ENCODE results near the gene GIGYF2.

The GIGYF2 gene

DNA sequence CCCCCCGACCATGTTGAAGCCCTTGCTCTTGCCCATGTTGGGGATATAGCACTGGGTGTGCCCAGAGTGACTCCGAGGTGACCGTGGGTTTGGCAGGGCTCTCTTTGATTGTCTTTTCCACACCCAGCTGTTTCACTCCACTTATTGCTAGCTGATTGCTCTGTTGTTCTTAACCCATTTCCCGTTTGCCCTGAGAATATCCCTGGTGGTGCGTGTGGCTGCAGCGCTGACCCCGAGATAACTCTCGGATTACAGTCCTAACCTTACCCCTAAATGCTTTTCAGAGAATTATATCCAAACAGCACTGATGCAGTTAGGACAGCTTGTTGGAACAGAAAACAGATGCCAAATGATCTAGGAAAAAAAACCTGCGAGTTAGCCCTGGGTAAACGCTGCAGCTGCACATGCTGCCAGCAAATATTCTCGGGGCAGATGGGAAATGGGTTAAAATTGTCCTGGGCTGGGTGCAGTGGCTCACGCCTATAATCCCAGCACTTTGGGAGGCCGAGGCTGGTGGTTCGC, 138.6 kb downstream of the GIGYF2 start:
- in situ Hi-C loops (cut with HindIII; ENCODE audit: low sequenced_read_pairs), result no loop called here
- TF ChIP-seq, protein P1, sequence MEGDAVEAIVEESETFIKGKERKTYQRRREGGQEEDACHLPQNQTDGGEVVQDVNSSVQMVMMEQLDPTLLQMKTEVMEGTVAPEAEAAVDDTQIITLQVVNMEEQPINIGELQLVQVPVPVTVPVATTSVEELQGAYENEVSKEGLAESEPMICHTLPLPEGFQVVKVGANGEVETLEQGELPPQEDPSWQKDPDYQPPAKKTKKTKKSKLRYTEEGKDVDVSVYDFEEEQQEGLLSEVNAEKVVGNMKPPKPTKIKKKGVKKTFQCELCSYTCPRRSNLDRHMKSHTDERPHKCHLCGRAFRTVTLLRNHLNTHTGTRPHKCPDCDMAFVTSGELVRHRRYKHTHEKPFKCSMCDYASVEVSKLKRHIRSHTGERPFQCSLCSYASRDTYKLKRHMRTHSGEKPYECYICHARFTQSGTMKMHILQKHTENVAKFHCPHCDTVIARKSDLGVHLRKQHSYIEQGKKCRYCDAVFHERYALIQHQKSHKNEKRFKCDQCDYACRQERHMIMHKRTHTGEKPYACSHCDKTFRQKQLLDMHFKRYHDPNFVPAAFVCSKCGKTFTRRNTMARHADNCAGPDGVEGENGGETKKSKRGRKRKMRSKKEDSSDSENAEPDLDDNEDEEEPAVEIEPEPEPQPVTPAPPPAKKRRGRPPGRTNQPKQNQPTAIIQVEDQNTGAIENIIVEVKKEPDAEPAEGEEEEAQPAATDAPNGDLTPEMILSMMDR (IDR thresholded peaks at IDR 0.05; ENCODE audit: low read depth, low read length), result no peak
- DNase-seq (ENCODE audit: low read depth, low spot score), result no peak

DNA sequence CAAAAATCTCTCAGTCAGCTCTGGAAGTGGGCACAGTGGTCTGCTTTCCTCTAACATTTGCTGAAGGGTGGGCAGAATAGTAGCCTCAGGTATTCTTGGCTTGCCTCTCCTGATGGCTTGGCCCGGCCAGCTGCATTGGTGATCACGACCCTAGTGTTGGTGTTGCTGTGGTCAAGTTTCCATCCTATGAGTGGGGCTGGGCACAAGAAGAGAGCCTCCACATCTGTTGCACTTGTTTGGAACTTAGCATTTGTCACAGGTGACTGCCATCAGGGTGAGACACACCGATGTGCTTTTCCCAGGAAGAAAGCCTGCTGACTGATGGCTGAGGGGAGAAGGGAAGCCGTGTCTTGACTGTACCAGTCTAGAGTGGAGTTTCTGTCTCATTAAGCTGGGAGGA, 139.8 kb downstream of the GIGYF2 start:
- TF ChIP-seq, protein P1 (IDR thresholded peaks at IDR 0.05; ENCODE audit: low read depth, low read length), result no peak
- DNase-seq (ENCODE audit: low read depth, low spot score), result no peak
- H3K4me3 ChIP-seq (ENCODE audit: low read depth, low read length), result no peak overlapping the region
- in situ Hi-C loops (cut with HindIII; ENCODE audit: low sequenced_read_pairs), result no loop called here

More for the DNA sequence above, 138.6 kb downstream of the GIGYF2 start:
- H3K4me3 ChIP-seq (ENCODE audit: low read depth, low read length), result no peak overlapping the region

DNA sequence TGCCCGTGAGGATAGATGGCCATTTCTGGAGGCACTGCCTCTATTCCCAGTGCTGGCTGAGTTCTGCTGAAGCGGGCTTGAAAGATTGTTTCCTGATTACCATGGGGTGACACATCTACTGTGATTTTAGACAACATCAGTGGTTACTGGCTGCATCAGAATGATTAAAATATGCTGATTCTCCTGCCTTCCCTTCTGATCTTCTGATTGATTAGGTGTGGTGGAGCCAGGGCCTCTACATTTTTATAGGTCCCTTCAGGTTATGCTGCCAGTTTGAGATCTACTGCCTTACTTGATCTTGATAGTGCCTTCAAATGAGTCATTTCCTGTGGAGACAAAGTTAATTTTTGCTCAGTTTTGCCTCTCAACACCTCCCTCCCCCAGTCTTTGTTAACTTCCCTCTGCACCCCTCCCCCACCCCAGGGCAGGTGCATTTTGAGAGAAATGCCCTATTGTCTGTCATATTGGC, 141.3 kb downstream of the GIGYF2 start:
- TF ChIP-seq, protein P1 (IDR thresholded peaks at IDR 0.05; ENCODE audit: low read depth, low read length), result no peak
- in situ Hi-C loops (cut with HindIII; ENCODE audit: low sequenced_read_pairs), result no loop called here
- no peak overlapping the region for H3K4me3 ChIP-seq (ENCODE audit: low read depth, low read length)
- DNase-seq (ENCODE audit: low read depth, low spot score), result peak; percentile 7

GRCh38 chr2:232839411-232840079, 142.4 kb downstream of the GIGYF2 start:
- DNase-seq (ENCODE audit: low read depth, low spot score), result no peak
- in situ Hi-C loops (cut with HindIII; ENCODE audit: low sequenced_read_pairs), result no loop called here
- TF ChIP-seq, protein P1 (IDR thresholded peaks at IDR 0.05; ENCODE audit: low read depth, low read length), result no peak
- no peak overlapping the region for H3K4me3 ChIP-seq (ENCODE audit: low read depth, low read length)

DNA sequence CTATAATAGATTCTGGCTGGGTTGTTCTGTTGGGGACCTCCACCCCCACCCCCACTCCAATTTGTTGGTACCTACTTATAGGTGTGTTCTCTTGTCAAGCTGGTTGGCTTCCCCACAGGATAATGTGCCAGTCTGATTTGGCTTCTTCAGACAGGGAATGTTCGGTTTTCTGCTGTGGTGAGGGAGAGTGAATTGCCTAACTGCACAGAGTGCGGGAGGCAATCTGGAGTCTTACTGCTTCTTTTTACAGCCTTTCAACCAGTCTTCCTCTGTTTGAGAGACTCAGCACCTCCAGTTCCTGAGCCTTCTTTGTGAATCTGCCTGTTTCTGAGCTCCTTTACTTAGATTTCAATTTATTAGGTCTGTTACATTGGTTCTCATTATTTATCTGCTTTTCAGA, 145.6 kb downstream of the GIGYF2 start:
- DNase-seq (ENCODE audit: low read depth, low spot score), result no peak
- no peak overlapping the region for H3K4me3 ChIP-seq (ENCODE audit: low read depth, low read length)
- TF ChIP-seq, protein P1 (IDR thresholded peaks at IDR 0.05; ENCODE audit: low read depth, low read length), result no peak
- in situ Hi-C loops (cut with HindIII; ENCODE audit: low sequenced_read_pairs), result no loop called here

- in situ Hi-C loops (cut with HindIII; ENCODE audit: low sequenced_read_pairs), result no loop called here
- TF ChIP-seq, protein P1 (IDR thresholded peaks at IDR 0.05; ENCODE audit: low read depth, low read length), result peak; percentile 15
- no peak for DNase-seq (ENCODE audit: low read depth, low spot score)
- H3K4me3 ChIP-seq (ENCODE audit: low read depth, low read length), result no peak overlapping the region
Measured at GRCh38 chr2:232843834-232844233, 146.7 kb downstream of the GIGYF2 start.
